ENCODE results near the gene SESN1. TPM values are rescaled to one million over a fixed set of nuclear protein-coding genes. Genes with fewer than 3 reads are reported as not detected.

The SESN1 gene
- total and polyA plus RNA-seq, 3 donors from 2014 or later, result 82.0 to 152 (median 132) TPM

DNA sequence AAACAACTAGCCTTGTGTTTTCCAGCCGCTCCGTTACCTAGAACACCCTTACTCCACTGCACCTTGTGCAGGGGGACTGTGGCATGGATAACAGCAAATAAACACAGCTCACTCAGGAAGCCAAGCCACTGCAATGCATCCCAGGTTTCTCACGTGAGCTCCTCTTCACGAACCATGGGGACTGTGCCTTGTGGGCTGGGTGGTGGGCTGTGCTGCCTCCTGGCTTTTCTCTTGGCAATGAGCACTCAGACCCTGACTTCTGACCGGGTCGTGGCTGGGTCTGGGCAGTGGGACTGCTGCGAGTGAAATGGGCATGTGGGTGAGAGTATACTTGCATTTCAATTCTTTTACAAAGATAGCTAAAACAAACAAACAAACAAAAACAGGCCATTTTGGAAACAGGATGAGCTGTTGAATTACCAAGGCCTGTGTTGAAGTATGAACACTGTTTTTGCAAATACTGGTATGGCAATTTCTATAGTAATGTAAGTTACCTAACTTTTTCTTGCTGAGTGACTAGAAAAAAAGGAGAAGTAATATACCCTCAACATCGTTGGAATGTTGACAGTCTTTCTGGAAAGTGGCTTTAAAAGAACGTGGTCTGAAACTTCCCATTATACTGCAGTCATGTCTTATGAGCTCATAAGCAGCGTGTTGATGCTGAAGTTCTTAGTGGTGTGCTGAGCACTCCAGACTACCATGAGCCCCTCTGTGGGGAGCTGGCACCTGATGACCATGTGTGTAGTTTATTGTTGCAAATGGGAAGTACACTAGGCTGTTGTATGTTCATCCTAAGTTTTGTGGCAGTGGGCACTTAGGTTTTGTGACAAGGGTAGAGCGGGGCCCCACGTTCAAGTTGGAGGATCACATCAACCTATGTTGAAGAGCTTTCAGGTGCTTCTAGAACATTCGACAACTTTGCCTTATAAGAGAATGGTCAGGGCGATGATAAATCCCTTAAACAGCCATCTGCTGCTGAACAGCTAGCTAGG lies 126.0 kb downstream of the SESN1 start:
- H3K36me3 ChIP-seq (ENCODE audit: low read depth, missing control alignments), result no peaks in the 10 kb centered on the region
- H3K27ac ChIP-seq, result peak overlapping the region in 1 of 2 donors; percentile 9
- no peak for DNase-seq
- TF ChIP-seq POLR2A (IDR thresholded peaks at IDR 0.05), result no peak
- no peak for TF ChIP-seq CTCF (IDR thresholded peaks at IDR 0.05)
- H3K4me1 ChIP-seq, result no peaks in the 10 kb centered on the region
- WGBS, 2 donors, result 77 to 83% methylated on average over 13 to 14 of the region's 14 CpGs
- intact Hi-C loops (cut with DNase I; ENCODE audit: low total_unique reads), result no loop called here
- H3K4me3 ChIP-seq, result no peak overlapping the region
- H3K27me3 ChIP-seq, result no peaks in the 10 kb centered on the region
- no peaks in the 10 kb centered on the region for H3K9me3 ChIP-seq

DNA sequence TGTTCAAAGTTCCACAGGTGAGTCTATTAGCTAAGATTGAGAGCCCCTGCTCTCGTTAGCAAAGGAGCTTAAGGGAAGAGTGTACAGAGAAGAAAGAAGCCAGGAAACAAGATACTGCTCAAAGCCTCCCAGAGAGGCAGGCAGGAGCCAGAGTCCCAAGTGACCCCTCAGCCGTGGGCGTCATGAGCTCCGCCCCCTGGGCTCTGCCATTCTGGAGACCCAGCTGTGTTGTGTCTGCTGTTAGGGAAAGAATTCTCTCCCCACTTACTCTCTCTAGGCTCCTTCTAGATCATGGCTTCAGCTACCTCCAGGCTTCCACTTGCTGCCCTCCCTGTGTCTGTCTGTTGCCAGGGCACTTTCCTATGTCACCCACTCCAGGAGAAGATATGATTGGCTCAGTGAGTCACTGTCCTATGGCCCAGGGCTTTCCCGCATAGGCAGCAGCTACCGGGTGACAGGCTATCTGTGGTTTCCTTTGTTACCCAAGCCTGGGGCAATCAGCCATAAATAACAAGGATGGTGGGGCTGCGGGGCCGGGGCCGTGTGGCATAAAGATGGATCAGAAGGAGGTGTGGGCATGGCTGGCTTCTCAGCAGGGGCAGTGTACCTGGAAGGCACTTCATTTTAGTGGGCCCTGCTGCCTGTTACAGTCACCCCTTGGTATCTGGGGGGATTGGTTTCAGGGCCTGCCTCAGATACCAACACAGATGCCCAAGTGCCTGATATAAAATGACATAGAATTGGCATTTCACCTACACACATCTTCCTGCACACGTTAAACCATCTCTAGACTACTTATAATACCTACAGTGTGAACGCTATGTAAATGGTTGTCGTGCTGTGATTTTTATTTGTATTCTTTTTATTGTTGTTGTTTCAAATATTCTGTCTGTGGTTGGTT lies 127.5 kb downstream of the SESN1 start:
- Histone ChIP-seq H3K4me1 (no peaks in the 10 kb centered on the region), H3K4me3 (no peak overlapping the region), H3K36me3 (ENCODE audit: low read depth, missing control alignments) (no peaks in the 10 kb centered on the region), H3K27me3 (no peaks in the 10 kb centered on the region), H3K9me3 (no peaks in the 10 kb centered on the region), H3K27ac (no peak overlapping the region)
- WGBS, 2 donors, result 61 to 77% methylated on average over 10 to 12 of the region's 12 CpGs
- intact Hi-C loops (cut with DNase I; ENCODE audit: low total_unique reads), result no loop called here
- no peak for DNase-seq
- no peak for TF ChIP-seq POLR2A (IDR thresholded peaks at IDR 0.05)
- no peak for TF ChIP-seq CTCF (IDR thresholded peaks at IDR 0.05)

DNA sequence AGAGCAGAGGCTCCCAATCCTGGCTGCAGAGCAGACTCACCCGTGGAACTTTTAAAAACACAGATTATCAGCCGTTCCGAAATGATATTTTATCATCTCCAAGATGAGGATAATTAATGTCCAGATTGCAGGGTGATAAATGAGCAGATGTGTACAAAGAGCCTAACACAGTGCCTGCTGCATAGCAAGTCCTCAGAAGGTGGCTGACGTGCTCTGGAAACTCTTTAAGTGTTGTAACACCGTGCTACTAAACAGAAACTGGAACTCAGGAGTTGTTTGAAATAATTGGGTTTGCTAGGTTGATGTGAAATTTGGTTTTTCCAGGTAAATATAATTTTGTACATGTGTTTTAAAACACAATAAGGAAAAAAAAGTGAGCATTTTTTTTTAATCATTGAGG lies 128.4 kb downstream of the SESN1 start:
- no peaks in the 10 kb centered on the region for H3K36me3 ChIP-seq (ENCODE audit: low read depth, missing control alignments)
- no peak for DNase-seq
- H3K27me3 ChIP-seq, result no peaks in the 10 kb centered on the region
- TF ChIP-seq POLR2A (IDR thresholded peaks at IDR 0.05) (no peak), CTCF (IDR thresholded peaks at IDR 0.05) (no peak)
- intact Hi-C loops (cut with DNase I; ENCODE audit: low total_unique reads), result no loop called here
- WGBS, 2 donors, result 86 to 90% methylated on average over 5 of the region's 5 CpGs
- no peak overlapping the region for H3K4me3 ChIP-seq
- peaks cover 1% of the 10 kb centered on the region for H3K4me1 ChIP-seq
- H3K27ac ChIP-seq, result no peak overlapping the region
- H3K9me3 ChIP-seq, result no peaks in the 10 kb centered on the region

DNA sequence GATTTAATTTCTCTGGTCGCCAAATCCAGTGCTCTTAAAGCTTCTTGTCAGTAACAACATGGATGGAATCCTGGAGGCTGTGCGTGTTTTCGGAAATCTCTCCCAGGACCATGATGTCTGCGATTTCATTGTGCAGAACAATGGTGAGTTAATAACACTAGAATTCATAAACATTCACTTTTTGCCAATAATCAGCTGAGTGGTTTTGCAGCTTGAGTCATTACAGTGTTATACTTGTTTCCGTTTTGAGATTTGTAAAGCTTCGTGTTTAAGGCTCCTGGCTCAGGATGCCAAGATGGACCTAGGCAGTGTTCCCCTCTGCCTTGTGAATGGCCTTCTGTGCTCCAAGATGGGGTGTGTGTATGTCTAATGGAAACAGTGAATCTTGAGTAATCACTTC lies 132.7 kb downstream of the SESN1 start:
- no peak for DNase-seq
- no peaks in the 10 kb centered on the region for H3K36me3 ChIP-seq (ENCODE audit: low read depth, missing control alignments)
- no peak overlapping the region for H3K27ac ChIP-seq
- H3K9me3 ChIP-seq, result no peaks in the 10 kb centered on the region
- no peaks in the 10 kb centered on the region for H3K27me3 ChIP-seq
- 87 to 90% methylated on average over 6 of the region's 6 CpGs for WGBS, 2 donors
- TF ChIP-seq CTCF (IDR thresholded peaks at IDR 0.05), result no peak
- TF ChIP-seq POLR2A (IDR thresholded peaks at IDR 0.05), result no peak
- intact Hi-C loops (cut with DNase I; ENCODE audit: low total_unique reads), result no loop called here
- no peak overlapping the region for H3K4me3 ChIP-seq
- peaks cover 17% of the 10 kb centered on the region for H3K4me1 ChIP-seq
